IPS-20b (cell line): Measurements from ENCODE around the gene FAM171A2.
"Not testable (repeated sequence)": the region's sequence is repeated elsewhere in the genome, so short reads cannot be mapped to it uniquely, and the experiment has no call there.

Source experiments
- H3K27ac ChIP-seq: one replicate; pipeline ENCODE4 v1.5.1; 2013; ENCODE audit warnings: low read length
- H3K27me3 ChIP-seq: 2 replicates; pipeline ENCODE4 v1.6.1; 2013; ENCODE audit warnings: mild to moderate bottlenecking, low read length, inconsistent platforms; ENCODE audit not compliant: insufficient read depth
- H3K36me3 ChIP-seq: 2 replicates; pipeline ENCODE4 v1.6.1; 2013; ENCODE audit warnings: low read depth, mild to moderate bottlenecking, inconsistent platforms, low read length, moderate library complexity; ENCODE audit not compliant: insufficient read depth
- H3K4me1 ChIP-seq: 2 replicates; pipeline ENCODE4 v1.6.1; 2013; ENCODE audit warnings: mild to moderate bottlenecking, control low read depth, inconsistent platforms, low read length, moderate library complexity; ENCODE audit not compliant: insufficient read depth
- H3K4me3 ChIP-seq: 2 replicates; pipeline ENCODE4 v1.5.1; 2013; ENCODE audit warnings: mild to moderate bottlenecking, low read length, inconsistent platforms
- H3K9ac ChIP-seq: 2 replicates; pipeline ENCODE4 v1.6.1; 2013; ENCODE audit warnings: low read depth, mild to moderate bottlenecking, inconsistent platforms, low read length, moderate library complexity
- H3K9me3 ChIP-seq: 2 replicates; pipeline ENCODE4 v1.6.1; 2013; ENCODE audit warnings: mild to moderate bottlenecking, low read depth, low read length, inconsistent platforms; ENCODE audit not compliant: insufficient read depth

FAM171A2 gene

DNA sequence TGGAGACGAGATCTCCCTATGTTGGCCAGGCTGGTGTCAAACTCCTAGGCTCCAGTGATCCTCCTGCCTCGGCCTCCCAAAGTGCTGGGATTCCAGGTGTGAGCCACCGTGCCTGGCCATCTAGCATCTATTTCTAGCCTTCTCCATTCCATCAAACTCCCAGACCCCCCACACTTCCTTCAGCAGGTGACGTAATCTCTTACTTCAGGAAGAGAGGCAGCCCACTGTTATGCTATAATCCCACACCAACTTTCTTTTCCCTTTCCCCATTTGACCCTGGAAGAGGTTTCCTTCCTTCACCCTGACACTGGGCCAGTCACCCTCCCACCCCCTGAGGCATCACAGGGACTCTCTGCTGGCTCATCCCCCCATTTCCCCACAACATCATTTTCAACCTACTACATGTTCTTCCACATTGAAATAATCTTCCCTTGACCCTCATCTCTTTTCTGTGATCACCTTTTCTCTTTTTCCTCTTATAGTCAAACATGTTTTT lies 18.2 kb upstream of the FAM171A2 start:
- H3K27ac ChIP-seq, result no peak overlapping the region
- H3K4me3 ChIP-seq, result no peak overlapping the region
- peaks cover 48% of the 10 kb centered on the region for H3K27me3 ChIP-seq
- no peaks in the 10 kb centered on the region for H3K36me3 ChIP-seq
- 0 out of 2 replicates have a peak, but pooled peaks cover 3% of the 10 kb centered on the region for H3K4me1 ChIP-seq
- no peak overlapping the region for H3K9ac ChIP-seq
- no peaks in the 10 kb centered on the region for H3K9me3 ChIP-seq

GRCh38 chr17:44380767-44381166 lies 17.1 kb upstream of the FAM171A2 start:
- 0 out of 2 replicates have a peak, but pooled peaks cover 3% of the 10 kb centered on the region for H3K4me1 ChIP-seq
- no peak overlapping the region for H3K27ac ChIP-seq
- H3K9ac ChIP-seq, result no peak overlapping the region
- no peaks in the 10 kb centered on the region for H3K9me3 ChIP-seq
- H3K4me3 ChIP-seq, result no peak overlapping the region
- no peaks in the 10 kb centered on the region for H3K36me3 ChIP-seq
- peaks cover 37% of the 10 kb centered on the region for H3K27me3 ChIP-seq

GRCh38 chr17:44379887-44380286 lies 16.2 kb upstream of the FAM171A2 start:
- Histone ChIP-seq H3K9me3 (no peaks in the 10 kb centered on the region), H3K9ac (no peak overlapping the region), H3K27me3 (peaks cover 36% of the 10 kb centered on the region), H3K27ac (no peak overlapping the region), H3K4me3 (no peak overlapping the region), H3K36me3 (no peaks in the 10 kb centered on the region), H3K4me1 (peaks cover 3% of the 10 kb centered on the region; the same call in 1 of the 2 replicates)

GRCh38 chr17:44378171-44378705 lies 14.6 kb upstream of the FAM171A2 start:
- Histone ChIP-seq H3K27me3 (peaks cover 19% of the 10 kb centered on the region), H3K36me3 (no peaks in the 10 kb centered on the region), H3K27ac (no peak overlapping the region), H3K4me3 (no peak overlapping the region), H3K9ac (no peak overlapping the region), H3K9me3 (no peaks in the 10 kb centered on the region), H3K4me1 (peaks cover 5% of the 10 kb centered on the region; the same call in 1 of the 2 replicates)

- no peaks in the 10 kb centered on the region for H3K9me3 ChIP-seq
- H3K4me1 ChIP-seq, result peaks cover 5% of the 10 kb centered on the region; the same call in 1 of the 2 replicates
- H3K4me3 ChIP-seq, result no peak overlapping the region
- H3K27me3 ChIP-seq, result peaks cover 6% of the 10 kb centered on the region; the same call in 1 of the 2 replicates
- H3K36me3 ChIP-seq, result no peaks in the 10 kb centered on the region
- H3K9ac ChIP-seq, result no peak overlapping the region
- no peak overlapping the region for H3K27ac ChIP-seq
These were observed 13.1 kb upstream of the FAM171A2 start for GRCh38 chr17:44376779-44377178.

DNA sequence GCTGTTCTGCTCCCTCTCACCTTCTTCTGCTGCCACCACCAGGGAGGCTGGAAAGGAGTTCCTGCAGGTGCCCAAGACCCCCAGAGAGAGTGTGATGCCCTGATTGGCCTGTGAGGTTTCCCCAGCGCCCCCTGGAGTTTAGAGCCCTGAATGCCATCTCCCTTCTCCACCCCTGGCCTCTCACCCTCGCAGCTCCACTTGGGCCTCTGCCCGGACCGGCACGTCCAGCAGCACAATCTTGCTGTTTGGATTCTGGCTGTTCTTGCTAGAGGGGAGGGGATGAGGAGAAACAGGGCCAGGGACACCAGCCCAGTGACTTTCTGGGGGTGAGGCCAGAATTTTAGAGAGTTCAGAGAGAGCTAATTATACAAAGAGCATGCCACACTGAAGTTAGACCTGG lies 12.5 kb upstream of the FAM171A2 start:
- H3K27me3 ChIP-seq, result peaks cover 6% of the 10 kb centered on the region; the same call in 1 of the 2 replicates
- H3K4me1 ChIP-seq, result peaks cover 5% of the 10 kb centered on the region; the same call in 1 of the 2 replicates
- H3K36me3 ChIP-seq, result no peaks in the 10 kb centered on the region
- no peak overlapping the region for H3K27ac ChIP-seq
- no peaks in the 10 kb centered on the region for H3K9me3 ChIP-seq
- H3K4me3 ChIP-seq, result no peak overlapping the region
- H3K9ac ChIP-seq, result no peak overlapping the region

DNA sequence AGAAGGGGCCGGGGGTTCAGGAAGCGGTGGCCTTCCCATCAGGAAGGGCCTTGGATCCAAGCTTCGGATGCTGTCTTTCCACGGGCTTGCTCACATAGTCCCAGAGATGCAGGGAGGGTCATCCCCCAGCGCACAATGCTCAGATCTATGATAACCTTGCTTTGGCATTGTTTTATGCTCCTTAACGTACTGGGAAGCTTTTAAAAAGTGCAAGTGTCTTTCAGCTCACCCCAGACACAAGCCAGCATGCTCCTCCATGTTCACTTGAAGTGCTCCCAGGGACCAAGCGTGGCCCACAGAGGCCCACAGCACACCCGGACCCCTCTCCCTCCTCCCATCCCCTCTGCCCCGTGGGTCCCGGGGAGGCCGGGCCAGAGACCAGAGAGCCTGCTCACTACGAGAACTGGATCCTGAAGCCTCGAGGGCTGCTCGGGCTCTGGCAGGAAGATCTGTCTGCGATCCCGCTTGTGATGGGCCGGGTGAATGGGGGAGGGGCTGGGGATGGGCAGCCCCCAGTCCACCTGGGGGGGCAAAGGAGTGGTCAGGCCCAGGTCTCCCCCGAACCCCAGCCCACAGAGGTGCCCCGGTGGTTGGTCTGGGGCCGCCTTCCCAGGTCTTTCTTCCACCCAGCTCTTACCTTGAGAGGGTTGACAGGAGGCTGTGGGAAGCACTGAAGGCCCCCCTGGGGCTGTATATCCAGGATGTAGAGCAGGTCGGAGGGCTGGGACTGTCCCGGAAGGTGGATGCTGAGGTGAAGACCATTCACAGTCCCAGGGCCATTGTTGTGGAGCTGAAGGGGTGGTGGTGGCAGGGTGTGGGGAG lies 11.8 kb upstream of the FAM171A2 start:
- Histone ChIP-seq H3K4me1 (peaks cover 5% of the 10 kb centered on the region; the same call in 1 of the 2 replicates), H3K36me3 (no peaks in the 10 kb centered on the region), H3K4me3 (peak overlapping the region; percentile 52; the same call in 1 of the 2 replicates), H3K27me3 (peaks cover 6% of the 10 kb centered on the region; the same call in 1 of the 2 replicates), H3K9ac (no peak overlapping the region; the same call in 1 of the 2 replicates), H3K9me3 (no peaks in the 10 kb centered on the region), H3K27ac (no peak overlapping the region)

- peak overlapping the region; percentile 53; the same call in 1 of the 2 replicates for H3K9ac ChIP-seq
- H3K9me3 ChIP-seq, result no peaks in the 10 kb centered on the region
- peak overlapping the region; percentile 59; the same call in 1 of the 2 replicates for H3K4me3 ChIP-seq
- H3K4me1 ChIP-seq, result peaks cover 5% of the 10 kb centered on the region; the same call in 1 of the 2 replicates
- no peaks in the 10 kb centered on the region for H3K36me3 ChIP-seq
- H3K27me3 ChIP-seq, result peaks cover 6% of the 10 kb centered on the region; the same call in 1 of the 2 replicates
- no peak overlapping the region for H3K27ac ChIP-seq
These were observed 10.9 kb upstream of the FAM171A2 start for GRCh38 chr17:44374306-44375195.

DNA sequence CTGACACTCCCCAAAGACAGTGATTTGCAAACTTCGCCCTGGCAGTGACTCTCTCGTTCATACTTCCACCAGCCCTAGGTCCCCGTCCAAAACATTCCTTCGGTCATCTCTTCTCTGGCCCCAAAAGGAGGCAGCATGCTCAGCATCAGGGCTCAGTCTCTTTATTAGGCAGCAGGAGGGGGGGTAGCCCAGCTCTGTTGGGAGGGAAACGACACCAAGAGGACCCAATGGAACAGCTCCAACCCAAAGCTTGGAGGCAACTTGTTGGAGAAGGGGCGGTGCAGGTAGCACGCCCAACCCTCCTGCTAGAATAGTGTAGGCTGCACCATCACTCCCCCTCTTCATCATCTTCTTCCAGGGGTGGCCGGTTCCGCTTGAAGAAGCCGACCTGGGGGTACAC lies 8.4 kb upstream of the FAM171A2 start:
- H3K9me3 ChIP-seq, result no peaks in the 10 kb centered on the region
- no peak overlapping the region for H3K4me3 ChIP-seq
- H3K36me3 ChIP-seq, result no peaks in the 10 kb centered on the region
- peaks cover 5% of the 10 kb centered on the region; the same call in 1 of the 2 replicates for H3K4me1 ChIP-seq
- no peak overlapping the region for H3K9ac ChIP-seq
- no peak overlapping the region for H3K27ac ChIP-seq
- peaks cover 11% of the 10 kb centered on the region; the same call in 1 of the 2 replicates for H3K27me3 ChIP-seq

GRCh38 chr17:44369414-44370023 lies 5.9 kb upstream of the FAM171A2 start:
- not testable (repeated sequence) for H3K4me1 ChIP-seq, H3K27ac ChIP-seq, H3K4me3 ChIP-seq, H3K9me3 ChIP-seq, H3K36me3 ChIP-seq, H3K9ac ChIP-seq
- H3K27me3 ChIP-seq, result peaks cover 25% of the 10 kb centered on the region
